ENCODE results near the gene BAHCC1.

The BAHCC1 gene

GRCh38 chr17:81374890-81375289 lies 20.4 kb upstream of the BAHCC1 start:
- Histone ChIP-seq H3K9me3 (ENCODE audit: insufficient read depth, low read depth, low read length) (no peaks in the 10 kb centered on the region), H3K4me2 (ENCODE audit: low read depth, low read length, poor library complexity, severe bottlenecking) (no peak overlapping the region), H3K4me3 (ENCODE audit: low read length, poor library complexity, severe bottlenecking) (no peak overlapping the region), H2AFZ (ENCODE audit: low read length) (no peak overlapping the region), H3K4me1 (ENCODE audit: insufficient read depth, low read length, poor library complexity, severe bottlenecking) (peaks cover 6% of the 10 kb centered on the region), H3K27me3 (ENCODE audit: insufficient read depth, low read length, poor library complexity, severe bottlenecking) (no peaks in the 10 kb centered on the region), H3K79me2 (ENCODE audit: insufficient read depth, low read length) (no peaks in the 10 kb centered on the region), H3K36me3 (ENCODE audit: insufficient read depth, low read length) (no peaks in the 10 kb centered on the region), H4K20me1 (ENCODE audit: insufficient read depth, low read length, poor library complexity, severe bottlenecking) (no peaks in the 10 kb centered on the region), H3F3A (ENCODE audit: low read depth) (peaks cover 3% of the 10 kb centered on the region; the same call in 1 of the 2 replicates), H3K9ac (ENCODE audit: low read depth, low read length, poor library complexity, severe bottlenecking) (no peak overlapping the region), H3K9me2 (replicated peaks; ENCODE audit: low read depth, low read length) (no peaks in the 10 kb centered on the region)
- TF ChIP-seq EZH2phosphoT487 (IDR thresholded peaks at IDR 0.05; ENCODE audit: borderline replicate concordance) (no peak), CTCF (conservative IDR thresholded peaks at IDR 0.05; ENCODE audit: low read length) (no peak)

- H2AFZ ChIP-seq (ENCODE audit: low read length): no peak overlapping the region
- H3K9ac ChIP-seq (ENCODE audit: low read depth, low read length, poor library complexity, severe bottlenecking): no peak overlapping the region
- H3K79me2 ChIP-seq (ENCODE audit: insufficient read depth, low read length): no peaks in the 10 kb centered on the region
- H3K4me2 ChIP-seq (ENCODE audit: low read depth, low read length, poor library complexity, severe bottlenecking): no peak overlapping the region
- H3K36me3 ChIP-seq (ENCODE audit: insufficient read depth, low read length): no peaks in the 10 kb centered on the region
- no peaks in the 10 kb centered on the region for H3F3A ChIP-seq (ENCODE audit: low read depth)
- H3K9me3 ChIP-seq (ENCODE audit: insufficient read depth, low read depth, low read length): no peaks in the 10 kb centered on the region
- H4K20me1 ChIP-seq (ENCODE audit: insufficient read depth, low read length, poor library complexity, severe bottlenecking): no peaks in the 10 kb centered on the region
- no peak overlapping the region for H3K4me3 ChIP-seq (ENCODE audit: low read length, poor library complexity, severe bottlenecking)
- TF ChIP-seq CTCF (conservative IDR thresholded peaks at IDR 0.05; ENCODE audit: low read length): no peak
- no peak for TF ChIP-seq EZH2phosphoT487 (IDR thresholded peaks at IDR 0.05; ENCODE audit: borderline replicate concordance)
- peaks cover 6% of the 10 kb centered on the region for H3K4me1 ChIP-seq (ENCODE audit: insufficient read depth, low read length, poor library complexity, severe bottlenecking)
- H3K9me2 ChIP-seq (replicated peaks; ENCODE audit: low read depth, low read length): no peaks in the 10 kb centered on the region
- H3K27me3 ChIP-seq (ENCODE audit: insufficient read depth, low read length, poor library complexity, severe bottlenecking): no peaks in the 10 kb centered on the region
Measured at GRCh38 chr17:81376946-81377714, 18.1 kb upstream of the BAHCC1 start.

- H3K9ac ChIP-seq (ENCODE audit: low read depth, low read length, poor library complexity, severe bottlenecking): no peak overlapping the region
- no peaks in the 10 kb centered on the region for H3K9me3 ChIP-seq (ENCODE audit: insufficient read depth, low read depth, low read length)
- no peaks in the 10 kb centered on the region for H3K4me1 ChIP-seq (ENCODE audit: insufficient read depth, low read length, poor library complexity, severe bottlenecking)
- no peak overlapping the region for H3K4me2 ChIP-seq (ENCODE audit: low read depth, low read length, poor library complexity, severe bottlenecking)
- H3K27me3 ChIP-seq (ENCODE audit: insufficient read depth, low read length, poor library complexity, severe bottlenecking): no peaks in the 10 kb centered on the region
- no peak overlapping the region for H3K4me3 ChIP-seq (ENCODE audit: low read length, poor library complexity, severe bottlenecking)
- no peaks in the 10 kb centered on the region for H4K20me1 ChIP-seq (ENCODE audit: insufficient read depth, low read length, poor library complexity, severe bottlenecking)
- H2AFZ ChIP-seq (ENCODE audit: low read length): no peak overlapping the region
- no peak for TF ChIP-seq CTCF (conservative IDR thresholded peaks at IDR 0.05; ENCODE audit: low read length)
- TF ChIP-seq EZH2phosphoT487 (IDR thresholded peaks at IDR 0.05; ENCODE audit: borderline replicate concordance): no peak
- H3K36me3 ChIP-seq (ENCODE audit: insufficient read depth, low read length): no peaks in the 10 kb centered on the region
- H3K79me2 ChIP-seq (ENCODE audit: insufficient read depth, low read length): no peaks in the 10 kb centered on the region
- H3F3A ChIP-seq (ENCODE audit: low read depth): no peaks in the 10 kb centered on the region
- H3K9me2 ChIP-seq (replicated peaks; ENCODE audit: low read depth, low read length): no peaks in the 10 kb centered on the region
Measured at GRCh38 chr17:81378941-81379511, 16.2 kb upstream of the BAHCC1 start.
